A549 (cell line): ENCODE data around the gene PLA2G4A.

ENCODE experiments used
- CTCF ChIP-seq: fragments of >200 bp; sonication (Bioruptor Twin); formaldehyde crosslinking; IDR thresholded peaks from 3 replicates; pipeline ENCODE4 v1.5.1; 2016
- ESRRA ChIP-seq: fragments of 150-350 bp; IDR thresholded peaks from 2 replicates; pipeline ENCODE4 v1.6.1; 2014; ENCODE audit warnings: mild to moderate bottlenecking, low read length, borderline replicate concordance
- FOSB ChIP-seq: fragments of 250-450 bp; sonication (Bioruptor Pico); IDR thresholded peaks from 2 replicates; pipeline ENCODE4 v1.5.0; 2020; ENCODE audit warnings: mild to moderate bottlenecking, moderate library complexity
- MYC ChIP-seq: IDR thresholded peaks from 2 replicates; pipeline ENCODE4 v1.6.1; 2012; ENCODE audit warnings: mild to moderate bottlenecking, inconsistent platforms, low read length, improper control_type of control experiment, borderline replicate concordance
- POLR2A ChIP-seq: IDR thresholded peaks from 2 replicates; pipeline ENCODE4 v1.6.1; 2012; ENCODE audit warnings: mild to moderate bottlenecking, low read length
- RAD21 ChIP-seq, 2 experiments: fragments of >200 bp in 1 of 2; sonication (Bioruptor Twin) in 1 of 2; formaldehyde crosslinking in 1 of 2; IDR thresholded peaks in 1 of 2; conservative IDR thresholded peaks in 1 of 2; 2 replicates in 1 of 2; 3 replicates in 1 of 2; pipeline ENCODE4 v1.6.1; 2012 to 2018; ENCODE audit warnings: inconsistent platforms in 1 of 2
- RCOR1 ChIP-seq: fragments of 150-350 bp; IDR thresholded peaks from 2 replicates; pipeline ENCODE4 v1.6.1; 2014; ENCODE audit warnings: antibody characterized with exemption, low read length, low read depth
- REST ChIP-seq: fragments of 200-600 bp; sonication (generic); IDR thresholded peaks from 2 replicates; pipeline ENCODE4 v1.6.1; 2016; ENCODE audit warnings: antibody characterized with exemption, mild to moderate bottlenecking, moderate library complexity

- TF ChIP-seq CTCF, result no peak
- no peak for TF ChIP-seq MYC
- TF ChIP-seq FOSB (CRISPR knock-in tag), result no peak
- no peak for TF ChIP-seq ESRRA
- TF ChIP-seq POLR2A, result no peak
- TF ChIP-seq RAD21 (conservative IDR thresholded peaks at IDR 0.05 in 1 of 2, IDR thresholded peaks at IDR 0.05 in 1 of 2), result no peak
- TF ChIP-seq REST, result no peak
- no peak for TF ChIP-seq RCOR1
Observed at GRCh38 chr1:187003353-187003752, 174.6 kb downstream of the PLA2G4A start.
